CD8-positive, alpha-beta memory T cell (primary cell): ENCODE data around the gene SUPT5H. TPM values are rescaled to one million over a fixed set of nuclear protein-coding genes. Genes with fewer than 3 reads are reported as not detected.
A peak's percentile ranks its signal among the peaks of the same experiment; 100 is the strongest.

ENCODE experiments used
- CTCF ChIA-PET: fragments of 350-600 bp; sonication (Branson Sonifier 250); formaldehyde crosslinking; loops from one replicate; lab custom pipeline; 2021; ENCODE audit warnings: antibody characterized with exemption; lab: Charles Lee
- POLR2A ChIA-PET: fragments of 350-600 bp; sonication (Branson Sonifier 250); formaldehyde crosslinking; loops from one replicate; lab custom pipeline; 2021; ENCODE audit warnings: antibody characterized with exemption; lab: Charles Lee
- DNase-seq, 5 donors: peaks; one replicate each; pipeline versions ENCODE4 v3.0.0 to v3.0.0-alpha.2; 2020 to 2022; ENCODE audit warnings: mixed read lengths in 1 of 5
- H3K27ac ChIP-seq: one replicate; pipeline ENCODE4 v1.7.0; 2013; ENCODE audit warnings: low read depth, mild to moderate bottlenecking, low read length, moderate library complexity
- H3K27me3 ChIP-seq: 2 replicates; pipeline ENCODE4 v1.7.0; 2013; ENCODE audit warnings: low read length, mild to moderate bottlenecking; ENCODE audit not compliant: insufficient read depth, poor library complexity, severe bottlenecking
- H3K36me3 ChIP-seq: 2 replicates; pipeline ENCODE4 v1.7.0; 2013; ENCODE audit warnings: mild to moderate bottlenecking, low read length, moderate library complexity; ENCODE audit not compliant: insufficient read depth
- H3K4me1 ChIP-seq: 2 replicates; pipeline ENCODE4 v1.7.0; 2013; ENCODE audit warnings: mild to moderate bottlenecking, low read length, moderate library complexity; ENCODE audit not compliant: insufficient read depth
- H3K4me3 ChIP-seq: 2 replicates; pipeline ENCODE4 v1.7.0; 2013; ENCODE audit warnings: mild to moderate bottlenecking, low read length
- H3K9me3 ChIP-seq: 2 replicates; pipeline ENCODE4 v1.7.0; 2013; ENCODE audit warnings: mild to moderate bottlenecking, low read length
- H3K27ac Mint-ChIP-seq, 8 donors: one replicate each; pipeline ENCODE4 v1.8.0; 2020 to 2021; ENCODE audit warnings: mixed read lengths in 8 of 8, mild to moderate bottlenecking in 6 of 8, inconsistent platforms in 3 of 8, moderate library complexity in 3 of 8
- H3K27me3 Mint-ChIP-seq, 2 donors: one replicate each; pipeline ENCODE4 v1.8.0; 2020 to 2021; ENCODE audit warnings: mixed read lengths in 2 of 2, mild to moderate bottlenecking in 1 of 2, moderate library complexity in 1 of 2
- H3K36me3 Mint-ChIP-seq, 3 donors: one replicate each; pipeline ENCODE4 v1.8.0; 2020 to 2021; ENCODE audit warnings: mixed read lengths in 3 of 3, inconsistent platforms in 1 of 3, mild to moderate bottlenecking in 1 of 3
- H3K4me1 Mint-ChIP-seq, 3 donors: one replicate each; pipeline ENCODE4 v1.8.0; 2020 to 2021; ENCODE audit warnings: mixed read lengths in 3 of 3, inconsistent platforms in 1 of 3, mild to moderate bottlenecking in 1 of 3
- H3K4me3 Mint-ChIP-seq, 7 donors: one replicate each; pipeline ENCODE4 v1.8.0; 2020 to 2021; ENCODE audit warnings: mixed read lengths in 7 of 7, mild to moderate bottlenecking in 6 of 7, moderate library complexity in 4 of 7, inconsistent platforms in 2 of 7
- H3K9me3 Mint-ChIP-seq, 5 donors: one replicate each; pipeline ENCODE4 v1.8.0; 2020 to 2022; ENCODE audit warnings: mixed read lengths in 5 of 5, mild to moderate bottlenecking in 3 of 5, moderate library complexity in 2 of 5, inconsistent platforms in 1 of 5
- polyA plus RNA-seq: library from polyadenylated mRNA; unstranded; fragments of 300-500 nt; fragmentation: Illumina TruSeq; gene quantifications from one replicate; pipeline ENCODE4 v1.2.3, GENCODE V29; 2021
- total RNA-seq, 2 experiments: library from RNA; stranded (reverse); gene quantifications; one replicate each; pipeline ENCODE4 v1.2.3, GENCODE V29; 2021

SUPT5H gene
- total and polyA plus RNA-seq, 3 experiments from 2014 or later: 115 to 196 (median 190) TPM

GRCh38 chr19:39420769-39421168, 24.6 kb upstream of the SUPT5H start:
- no peaks in the 10 kb centered on the region for H3K27me3 ChIP-seq

GRCh38 chr19:39422020-39422419, 23.4 kb upstream of the SUPT5H start:
- H3K36me3 ChIP-seq: peaks cover 6% of the 10 kb centered on the region
- POLR2A ChIA-PET: interaction anchor here (0.6 to 2.3 kb wide), 2 partner anchors 14 to 33 kb away, joined by 3 to 6 read pairs; partner anchors contain the start of gene RPS16
- CTCF ChIA-PET: interaction anchor here (0.8 to 1.7 kb wide), 2 partner anchors 19 to 24 kb away, joined by 3 to 6 read pairs; no protein-coding TSS in a partner anchor
- peaks cover 0 to 53% (median 3%) of the 10 kb centered on the region in 3 donors for H3K36me3 Mint-ChIP-seq
- H3K27me3 ChIP-seq: no peaks in the 10 kb centered on the region
- no peak overlapping the region for H3K27ac ChIP-seq
- H3K27me3 Mint-ChIP-seq: peaks cover 0 to 2% of the 10 kb centered on the region in 2 donors
- no peaks in the 10 kb centered on the region for H3K9me3 Mint-ChIP-seq
- H3K4me1 ChIP-seq: no peaks in the 10 kb centered on the region
- no peak for DNase-seq
- H3K27ac Mint-ChIP-seq: peak overlapping the region in 1 of 8 donors; percentile 38
- peaks cover 0 to 2% (median 0%) of the 10 kb centered on the region in 3 donors for H3K4me1 Mint-ChIP-seq
- no peak overlapping the region for H3K4me3 ChIP-seq
- H3K4me3 Mint-ChIP-seq: no peak overlapping the region
- no peaks in the 10 kb centered on the region for H3K9me3 ChIP-seq

More at GRCh38 chr19:39420769-39421168, 24.6 kb upstream of the SUPT5H start:
- DNase-seq: no peak
- Mint-ChIP-seq H3K4me3 (no peak overlapping the region), H3K27ac (peak overlapping the region in 1 of 8 donors; percentile 38), H3K27me3 (peaks cover 0 to 2% of the 10 kb centered on the region in 2 donors), H3K9me3 (no peaks in the 10 kb centered on the region), H3K4me1 (peaks cover 0 to 3% (median 2%) of the 10 kb centered on the region in 3 donors), H3K36me3 (peaks cover 0 to 54% (median 3%) of the 10 kb centered on the region in 3 donors)
- Histone ChIP-seq H3K4me3 (no peak overlapping the region), H3K4me1 (no peaks in the 10 kb centered on the region), H3K9me3 (no peaks in the 10 kb centered on the region), H3K27ac (no peak overlapping the region), H3K36me3 (peaks cover 6% of the 10 kb centered on the region)
- ChIA-PET CTCF (interaction anchor here (1.7 to 2.6 kb wide), 2 partner anchors 15 to 23 kb away, joined by 6 read pairs; partner anchors contain the start of gene RPS16), POLR2A (interaction anchor here (0.6 to 2.3 kb wide), 4 partner anchors 15 to 1189 kb away, joined by 3 to 7 read pairs (median 6); partner anchors contain the start of gene RPS16)

GRCh38 chr19:39423258-39424086, 21.9 kb upstream of the SUPT5H start:
- ChIA-PET POLR2A (no interaction called here), CTCF (interaction anchor here (1.3 to 1.5 kb wide), 2 partner anchors 12 to 51 kb away, joined by 3 to 4 read pairs; partner anchors contain the start of gene RPS16)
- DNase-seq: no peak
- peaks cover 0 to 42% (median 3%) of the 10 kb centered on the region in 3 donors for H3K36me3 Mint-ChIP-seq
- H3K4me3 Mint-ChIP-seq: no peak overlapping the region
- no peaks in the 10 kb centered on the region for H3K27me3 ChIP-seq
- no peaks in the 10 kb centered on the region for H3K4me1 Mint-ChIP-seq
- no peaks in the 10 kb centered on the region for H3K4me1 ChIP-seq
- peaks cover 0 to 2% of the 10 kb centered on the region in 2 donors for H3K27me3 Mint-ChIP-seq
- H3K9me3 ChIP-seq: no peaks in the 10 kb centered on the region
- no peak overlapping the region for H3K27ac ChIP-seq
- peaks cover 6% of the 10 kb centered on the region for H3K36me3 ChIP-seq
- no peaks in the 10 kb centered on the region for H3K9me3 Mint-ChIP-seq
- no peak overlapping the region for H3K4me3 ChIP-seq
- H3K27ac Mint-ChIP-seq: peak overlapping the region in 1 of 8 donors; percentile 56

GRCh38 chr19:39424934-39425333, 20.4 kb upstream of the SUPT5H start:
- no peaks in the 10 kb centered on the region for H3K9me3 ChIP-seq

GRCh38 chr19:39425744-39426143, 19.6 kb upstream of the SUPT5H start:
- ChIA-PET POLR2A (interaction anchor here (1.0 to 1.4 kb wide), 2 partner anchors 7 to 10 kb away, joined by 3 to 8 read pairs; partner anchors contain the start of gene RPS16), CTCF (interaction anchor here (1.1 kb wide), 1 partner anchor 28 kb away, joined by 5 read pairs; no protein-coding TSS in a partner anchor)
- no peaks in the 10 kb centered on the region for H3K9me3 Mint-ChIP-seq
- peaks cover 0 to 30% (median 0%) of the 10 kb centered on the region in 3 donors for H3K36me3 Mint-ChIP-seq
- H3K4me1 Mint-ChIP-seq: peaks cover 4 to 6% (median 5%) of the 10 kb centered on the region in 3 donors
- no peak overlapping the region for H3K4me3 ChIP-seq
- no peak overlapping the region for H3K4me3 Mint-ChIP-seq
- H3K27me3 Mint-ChIP-seq: peaks cover 0 to 2% of the 10 kb centered on the region in 2 donors
- H3K4me1 ChIP-seq: no peaks in the 10 kb centered on the region
- H3K27ac Mint-ChIP-seq: peak overlapping the region in 4 of 8 donors; percentile 4 to 55 (median 32)
- DNase-seq: no peak
- H3K9me3 ChIP-seq: no peaks in the 10 kb centered on the region
- H3K27ac ChIP-seq: no peak overlapping the region
- H3K27me3 ChIP-seq: no peaks in the 10 kb centered on the region
- H3K36me3 ChIP-seq: peaks cover 6% of the 10 kb centered on the region

More at GRCh38 chr19:39424934-39425333, 20.4 kb upstream of the SUPT5H start:
- Mint-ChIP-seq H3K4me3 (no peak overlapping the region), H3K9me3 (no peaks in the 10 kb centered on the region), H3K27me3 (peaks cover 0 to 2% of the 10 kb centered on the region in 2 donors), H3K4me1 (no peaks in the 10 kb centered on the region), H3K27ac (no peak overlapping the region), H3K36me3 (peaks cover 0 to 35% (median 0%) of the 10 kb centered on the region in 3 donors)
- no peak overlapping the region for H3K27ac ChIP-seq
- H3K4me1 ChIP-seq: no peaks in the 10 kb centered on the region
- ChIA-PET CTCF (interaction anchor here (1.1 to 1.3 kb wide), 2 partner anchors 27 to 49 kb away, joined by 4 to 5 read pairs; no protein-coding TSS in a partner anchor), POLR2A (no interaction called here)
- H3K4me3 ChIP-seq: no peak overlapping the region
- H3K36me3 ChIP-seq: peaks cover 6% of the 10 kb centered on the region
- DNase-seq: no peak
- no peaks in the 10 kb centered on the region for H3K27me3 ChIP-seq

- POLR2A ChIA-PET: interaction anchor here (1.0 to 1.4 kb wide), 2 partner anchors 8 to 9 kb away, joined by 3 to 8 read pairs; partner anchors contain the start of gene RPS16
- no peaks in the 10 kb centered on the region for H3K4me1 ChIP-seq
- DNase-seq: no peak
- peaks cover 0 to 2% of the 10 kb centered on the region in 2 donors for H3K27me3 Mint-ChIP-seq
- H3K4me3 Mint-ChIP-seq: no peak overlapping the region
- peaks cover 6 to 10% (median 8%) of the 10 kb centered on the region in 3 donors for H3K4me1 Mint-ChIP-seq
- peaks cover 6% of the 10 kb centered on the region for H3K36me3 ChIP-seq
- peak overlapping the region in 2 of 8 donors; percentile 4 to 42 for H3K27ac Mint-ChIP-seq
- CTCF ChIA-PET: interaction anchor here (1.6 to 3.0 kb wide), 3 partner anchors 8 to 14 kb away, joined by 5 to 10 read pairs (median 6); partner anchors contain the start of genes PLEKHG2 and RPS16
- no peaks in the 10 kb centered on the region for H3K9me3 Mint-ChIP-seq
- no peaks in the 10 kb centered on the region for H3K27me3 ChIP-seq
- H3K36me3 Mint-ChIP-seq: peaks cover 0 to 31% (median 0%) of the 10 kb centered on the region in 3 donors
- no peaks in the 10 kb centered on the region for H3K9me3 ChIP-seq
- no peak overlapping the region for H3K27ac ChIP-seq
- H3K4me3 ChIP-seq: no peak overlapping the region
These were observed 19.2 kb upstream of the SUPT5H start for GRCh38 chr19:39426170-39426569.

- Histone ChIP-seq H3K4me1 (no peaks in the 10 kb centered on the region), H3K27ac (no peak overlapping the region), H3K27me3 (no peaks in the 10 kb centered on the region), H3K36me3 (peaks cover 9% of the 10 kb centered on the region), H3K4me3 (no peak overlapping the region), H3K9me3 (no peaks in the 10 kb centered on the region)
- CTCF ChIA-PET: interaction anchor here (1.6 to 3.0 kb wide), 3 partner anchors 8 to 16 kb away, joined by 5 to 10 read pairs (median 6); partner anchors contain the start of genes PLEKHG2 and RPS16
- no peak for DNase-seq
- Mint-ChIP-seq H3K4me1 (peaks cover 8 to 17% (median 8%) of the 10 kb centered on the region in 3 donors), H3K9me3 (no peaks in the 10 kb centered on the region), H3K27ac (no peak overlapping the region), H3K27me3 (peaks cover 0 to 2% of the 10 kb centered on the region in 2 donors), H3K36me3 (peaks cover 0 to 33% (median 2%) of the 10 kb centered on the region in 3 donors), H3K4me3 (no peak overlapping the region)
- POLR2A ChIA-PET: interaction anchor here (0.6 to 0.8 kb wide), 2 partner anchors 8 to 20 kb away, joined by 3 to 11 read pairs; partner anchors contain the start of gene RPS16
These were observed 17.7 kb upstream of the SUPT5H start for GRCh38 chr19:39427707-39428106.
